Measurements from ENCODE around the gene RFXAP.

RFXAP gene

GRCh38 chr13:36817996-36818803, 822 bp upstream of the RFXAP start:
- no peak for DNase-seq

- DNase-seq, result no peak
Observed at GRCh38 chr13:36819739-36820090, 693 bp downstream of the RFXAP start.

GRCh38 chr13:36820222-36820621, 1.2 kb downstream of the RFXAP start:
- DNase-seq, result no peak

- DNase-seq, result no peak
Observed at GRCh38 chr13:36822785-36823184, 3.8 kb downstream of the RFXAP start.

- no peak for DNase-seq
Observed at GRCh38 chr13:36829753-36830152, 10.7 kb downstream of the RFXAP start.

GRCh38 chr13:36831291-36831690, 12.3 kb downstream of the RFXAP start:
- no peak for DNase-seq

- no peak for DNase-seq
Observed at GRCh38 chr13:36834299-36834698, 15.3 kb downstream of the RFXAP start.

- no peak for DNase-seq
Observed at GRCh38 chr13:36837354-36838092, 18.5 kb downstream of the RFXAP start.

- no peak for DNase-seq
Observed at GRCh38 chr13:36839281-36839680, 20.3 kb downstream of the RFXAP start.

- no peak for DNase-seq
Observed at GRCh38 chr13:36839981-36840380, 21.0 kb downstream of the RFXAP start.

GRCh38 chr13:36840718-36841250, 21.8 kb downstream of the RFXAP start:
- no peak for DNase-seq

GRCh38 chr13:36841391-36841790, 22.4 kb downstream of the RFXAP start:
- DNase-seq, result no peak

- no peak for DNase-seq
Observed at GRCh38 chr13:36847606-36848005, 28.6 kb downstream of the RFXAP start.

- DNase-seq, result no peak
Observed at GRCh38 chr13:36848199-36848982, 29.4 kb downstream of the RFXAP start.

GRCh38 chr13:36850790-36851438, 31.9 kb downstream of the RFXAP start:
- DNase-seq, result no peak

GRCh38 chr13:36857253-36857652, 38.2 kb downstream of the RFXAP start:
- no peak for DNase-seq

- no peak for DNase-seq
Observed at GRCh38 chr13:36858290-36858689, 39.3 kb downstream of the RFXAP start.

- no peak for DNase-seq
Observed at GRCh38 chr13:36859259-36859658, 40.2 kb downstream of the RFXAP start.

- no peak for DNase-seq
Observed at GRCh38 chr13:36862002-36862685, 43.1 kb downstream of the RFXAP start.

GRCh38 chr13:36862722-36863121, 43.7 kb downstream of the RFXAP start:
- no peak for DNase-seq

- DNase-seq, result no peak
Observed at GRCh38 chr13:36865265-36865664, 46.2 kb downstream of the RFXAP start.

- DNase-seq, result no peak
Observed at GRCh38 chr13:36866232-36866631, 47.2 kb downstream of the RFXAP start.
